IMR-90 (cell line): Measurements from ENCODE around the gene CSF2RB. TPM values are rescaled to one million over a fixed set of nuclear protein-coding genes. Genes with fewer than 3 reads are reported as not detected.

Experiments used
- ATAC-seq: fragments of 200-7000 bp; cut with Tn5 transposase; 2 replicates; pipeline ENCODE4 v1.9.1; 2020; ENCODE audit warnings: low read depth, mild to moderate bottlenecking, moderate library complexity
- BruUV-seq: library from RNA; stranded (reverse); fragments of 400-500 nt; replicated peaks from 2 replicates; lab custom pipeline; 2021; lab: Mats Ljungman, UMichigan
- CTCF ChIA-PET: fragments of 300-600 bp; formaldehyde crosslinking; extraction: SDS; loops from one replicate; lab custom pipeline; 2021; ENCODE audit warnings: antibody characterized with exemption; lab: Yijun Ruan, JAX
- POLR2A ChIA-PET: fragments of 300-600 bp; sonication (Branson Sonifier 250); formaldehyde crosslinking; loops from one replicate; lab custom pipeline; 2022; ENCODE audit warnings: antibody characterized with exemption; ENCODE audit not compliant: unreplicated experiment; lab: Charles Lee
- DNase-seq: peaks from one replicate; pipeline ENCODE4 v3.0.0; 2013
- H2AFZ ChIP-seq: replicated peaks from 2 replicates; pipeline ENCODE3; 2013; ENCODE audit warnings: low read length, mild to moderate bottlenecking; ENCODE audit not compliant: poor library complexity
- H2AK5ac ChIP-seq: 2 replicates; pipeline ENCODE4 v1.6.1; 2013; ENCODE audit warnings: low read depth, low read length, inconsistent platforms
- H2AK9ac ChIP-seq: replicated peaks from 2 replicates; pipeline ENCODE3; 2013; ENCODE audit warnings: mild to moderate bottlenecking, low read depth, low read length, moderate library complexity; ENCODE audit not compliant: poor library complexity
- H2BK120ac ChIP-seq: 2 replicates; pipeline ENCODE4 v1.6.1; 2013; ENCODE audit warnings: low read depth, low read length, inconsistent platforms
- H2BK15ac ChIP-seq: 3 replicates; pipeline ENCODE4 v1.6.1; 2013; ENCODE audit warnings: low read depth, low read length, inconsistent platforms
- H2BK20ac ChIP-seq: 2 replicates; pipeline ENCODE4 v1.6.1; 2013; ENCODE audit warnings: low read depth, mild to moderate bottlenecking, inconsistent platforms, low read length, moderate library complexity
- H2BK5ac ChIP-seq: 2 replicates; pipeline ENCODE4 v1.6.1; 2013; ENCODE audit warnings: mild to moderate bottlenecking, low read depth, low read length, inconsistent platforms; ENCODE audit not compliant: poor library complexity, severe bottlenecking
- H3K14ac ChIP-seq: replicated peaks from 2 replicates; pipeline ENCODE4 v1.6.1; 2013; ENCODE audit warnings: low read depth, low read length, inconsistent platforms
- H3K18ac ChIP-seq: 2 replicates; pipeline ENCODE4 v1.6.1; 2013; ENCODE audit warnings: low read depth, low read length, control low read depth
- H3K23ac ChIP-seq: 2 replicates; pipeline ENCODE4 v1.6.1; 2013; ENCODE audit warnings: low read depth, low read length, inconsistent platforms
- H3K27ac ChIP-seq: 2 replicates; pipeline ENCODE4 v1.5.1; 2013; ENCODE audit warnings: mild to moderate bottlenecking, control low read depth, low read length; ENCODE audit not compliant: insufficient read depth
- H3K27me3 ChIP-seq: 2 replicates; pipeline ENCODE4 v1.6.1; 2013; ENCODE audit warnings: low read length; ENCODE audit not compliant: control insufficient read depth, insufficient read depth
- H3K36me3 ChIP-seq: 2 replicates; pipeline ENCODE4 v1.6.1; 2013; ENCODE audit warnings: low read length, mixed read lengths; ENCODE audit not compliant: control insufficient read depth, insufficient read depth
- H3K4ac ChIP-seq: 2 replicates; pipeline ENCODE4 v1.6.1; 2013; ENCODE audit warnings: low read depth, low read length, inconsistent platforms
- H3K4me1 ChIP-seq: 2 replicates; pipeline ENCODE4 v1.6.1; 2013; ENCODE audit warnings: low read length, mixed read lengths; ENCODE audit not compliant: control insufficient read depth, insufficient read depth
- H3K4me2 ChIP-seq: 2 replicates; pipeline ENCODE4 v1.6.1; 2013; ENCODE audit warnings: low read depth, mild to moderate bottlenecking, control low read depth, low read length, moderate library complexity
- H3K4me3 ChIP-seq: 2 replicates; pipeline ENCODE4 v1.5.1; 2013; ENCODE audit warnings: low read depth, mild to moderate bottlenecking, control low read depth, low read length, moderate library complexity; ENCODE audit not compliant: insufficient read depth
- H3K56ac ChIP-seq: 2 replicates; pipeline ENCODE4 v1.6.1; 2013; ENCODE audit warnings: low read length, inconsistent platforms; ENCODE audit not compliant: insufficient read depth; ENCODE audit errors: extremely low read depth
- H3K79me1 ChIP-seq, 2 experiments: 2 replicates each; pipeline ENCODE4 v1.6.1; 2013; ENCODE audit warnings: low read length in 2 of 2, inconsistent platforms in 1 of 2, low read depth in 1 of 2
- H3K9ac ChIP-seq: 2 replicates; pipeline ENCODE4 v1.6.1; 2013; ENCODE audit warnings: low read depth, low read length, control low read depth
- H3K9me1 ChIP-seq: 2 replicates; pipeline ENCODE4 v1.6.1; 2013; ENCODE audit warnings: low read length, inconsistent platforms; ENCODE audit not compliant: insufficient read depth
- H3K9me3 ChIP-seq: 2 replicates; pipeline ENCODE4 v1.6.1; 2013; ENCODE audit warnings: low read length; ENCODE audit not compliant: control insufficient read depth, insufficient read depth
- H4K20me1 ChIP-seq: 2 replicates; pipeline ENCODE4 v1.6.1; 2013; ENCODE audit warnings: low read length, inconsistent platforms; ENCODE audit not compliant: insufficient read depth
- H4K5ac ChIP-seq: 2 replicates; pipeline ENCODE4 v1.6.1; 2013; ENCODE audit warnings: mild to moderate bottlenecking, low read depth, low read length, control low read depth
- H4K8ac ChIP-seq, 2 experiments: 2 replicates each; pipeline ENCODE4 v1.6.1; 2013; ENCODE audit warnings: low read depth in 2 of 2, low read length in 2 of 2, control low read depth in 1 of 2, inconsistent platforms in 1 of 2
- H4K91ac ChIP-seq: 2 replicates; pipeline ENCODE4 v1.6.1; 2013; ENCODE audit warnings: low read depth, low read length, inconsistent platforms; ENCODE audit not compliant: insufficient read depth
- BHLHE40 ChIP-seq: fragments of 150-350 bp; IDR thresholded peaks from 2 replicates; pipeline ENCODE4 v1.6.1; 2016; ENCODE audit warnings: mild to moderate bottlenecking, low read depth, low read length
- CEBPB ChIP-seq: IDR thresholded peaks from 2 replicates; pipeline ENCODE4 v1.6.1; 2012; ENCODE audit warnings: low read depth, low read length, improper control_type of control experiment
- CHD1 ChIP-seq: IDR thresholded peaks from 2 replicates; pipeline ENCODE4 v1.6.1; 2012; ENCODE audit warnings: low read depth, low read length, improper control_type of control experiment
- CTCF ChIP-seq: conservative IDR thresholded peaks from 2 replicates; pipeline ENCODE4 v1.5.1; 2012; ENCODE audit warnings: mild to moderate bottlenecking, low read depth, low read length, improper control_type of control experiment
- ELK1 ChIP-seq: fragments of 150-350 bp; IDR thresholded peaks from 2 replicates; pipeline ENCODE4 v1.6.1; 2016; ENCODE audit warnings: low read depth, mild to moderate bottlenecking, low read length, moderate library complexity, borderline replicate concordance
- FOS ChIP-seq: fragments of 150-350 bp; IDR thresholded peaks from 2 replicates; pipeline ENCODE4 v1.6.1; 2016; ENCODE audit warnings: low read depth, low read length
- MAFK ChIP-seq: IDR thresholded peaks from 2 replicates; pipeline ENCODE4 v1.6.1; 2012; ENCODE audit warnings: low read depth, low read length, improper control_type of control experiment
- MAZ ChIP-seq: IDR thresholded peaks from 2 replicates; pipeline ENCODE4 v1.6.1; 2012; ENCODE audit warnings: low read depth, mild to moderate bottlenecking, low read length, improper control_type of control experiment, moderate library complexity, borderline replicate concordance
- MXI1 ChIP-seq: IDR thresholded peaks from 2 replicates; pipeline ENCODE4 v1.6.1; 2012; ENCODE audit warnings: low read depth, mild to moderate bottlenecking, low read length, moderate library complexity, borderline replicate concordance
- NFE2L2 ChIP-seq: fragments of 150-350 bp; IDR thresholded peaks from 2 replicates; pipeline ENCODE4 v1.6.1; 2016; ENCODE audit warnings: low read depth, mild to moderate bottlenecking, low read length
- POLR2A ChIP-seq: IDR thresholded peaks from 2 replicates; pipeline ENCODE4 v1.6.1; 2012; ENCODE audit warnings: mild to moderate bottlenecking, low read depth, low read length
- RAD21 ChIP-seq: IDR thresholded peaks from 2 replicates; pipeline ENCODE4 v1.6.1; 2012; ENCODE audit warnings: low read length, improper control_type of control experiment
- RCOR1 ChIP-seq: IDR thresholded peaks from 2 replicates; pipeline ENCODE4 v1.6.1; 2012; ENCODE audit warnings: mild to moderate bottlenecking, low read length, improper control_type of control experiment; ENCODE audit not compliant: insufficient replicate concordance
- RFX5 ChIP-seq: IDR thresholded peaks from 2 replicates; pipeline ENCODE4 v1.8.0; 2012; ENCODE audit warnings: low read depth, mild to moderate bottlenecking, low read length, moderate library complexity
- SMC3 ChIP-seq: fragments of 150-350 bp; IDR thresholded peaks from 2 replicates; pipeline ENCODE4 v1.6.1; 2016; ENCODE audit warnings: low read depth, mild to moderate bottlenecking, antibody characterized with exemption, low read length, moderate library complexity
- USF2 ChIP-seq: fragments of 150-350 bp; IDR thresholded peaks from 2 replicates; pipeline ENCODE4 v1.6.1; 2017; ENCODE audit warnings: mild to moderate bottlenecking, antibody characterized with exemption, low read length, low read depth
- WGBS, 2 experiments: methylation state at CpG; one replicate each; pipeline versions ENCODE4 v1.1.5 to v1.1.7; 2013; ENCODE audit warnings: missing lambda C conversion rate in 2 of 2; ENCODE audit not compliant: insufficient read length in 1 of 2; ENCODE audit errors: extremely low coverage in 2 of 2; 5-methylcytosine and 5-hydroxymethylcytosine counted together
- dilution Hi-C: fragments of 300-500 bp; cut with HindIII; formaldehyde crosslinking; loops from one replicate; pipeline ENCODE4 v1.14.3; 2018; ENCODE audit warnings: low sequenced_read_pairs; ENCODE audit not compliant: unreplicated experiment
- in situ Hi-C: fragments of 300-500 bp; cut with MboI; formaldehyde crosslinking; loops from 3 replicates; pipeline ENCODE4 v1.14.3; 2019; ENCODE audit warnings: low sequenced_read_pairs, inconsistent platforms, mixed read lengths
- intact Hi-C: fragments of 100-400 bp; cut with micrococcal nuclease; formaldehyde crosslinking; loops from 2 replicates; pipeline ENCODE4 v1.10.0; 2022
- polyA plus RNA-seq, 3 experiments: library from polyadenylated mRNA; depleted of rRNA; stranded (reverse); fragments of >200 nt; gene quantifications; 2 replicates each; pipeline ENCODE4 v1.2.3, GENCODE V29; 2012; ENCODE audit warnings: low replicate concordance in 1 of 3
- total RNA-seq: library from RNA; depleted of rRNA; stranded (reverse); fragments of >200 nt; gene quantifications from 2 replicates; pipeline ENCODE4 v1.2.3, GENCODE V29; 2012

CSF2RB gene
- total and polyA plus RNA-seq, 2 of the 4 experiments (the other 2 are of a cell fraction), result not detected

GRCh38 chr22:36867695-36868094 is 45.7 kb upstream of the CSF2RB start:
- H2AK9ac ChIP-seq, result no peak overlapping the region
- H3K36me3 ChIP-seq, result no peaks in the 10 kb centered on the region
- no peak overlapping the region for H4K91ac ChIP-seq
- H2BK15ac ChIP-seq, result no peak overlapping the region
- H3K27ac ChIP-seq, result no peak overlapping the region
- no peak overlapping the region for H2BK120ac ChIP-seq
- no peak overlapping the region for H4K8ac ChIP-seq
- no peak for DNase-seq
- no peak overlapping the region for H3K4me3 ChIP-seq
- no peak overlapping the region for H3K4me2 ChIP-seq
- ATAC-seq, result no peak
- H3K79me1 ChIP-seq, result no peaks in the 10 kb centered on the region
- no peaks in the 10 kb centered on the region for H3K9me1 ChIP-seq
- dilution Hi-C loops (no loop called here), in situ Hi-C loops (no loop called here), intact Hi-C loops (no loop called here)
- H3K9me3 ChIP-seq, result no peaks in the 10 kb centered on the region
- no peak overlapping the region for H2BK5ac ChIP-seq
- H3K4ac ChIP-seq, result no peak overlapping the region
- no peak overlapping the region for H2AFZ ChIP-seq
- H2AK5ac ChIP-seq, result no peak overlapping the region
- no peak for TF ChIP-seq SMC3
- no peak for TF ChIP-seq FOS
- TF ChIP-seq MAFK, result no peak
- no peak for TF ChIP-seq POLR2A
- no peak for TF ChIP-seq CTCF
- no peak for TF ChIP-seq RFX5
- TF ChIP-seq ELK1, result no peak
- no peak for TF ChIP-seq BHLHE40
- no peak for TF ChIP-seq RAD21
- TF ChIP-seq USF2, result no peak
- TF ChIP-seq MAZ, result no peak
- TF ChIP-seq CHD1, result no peak
- TF ChIP-seq NFE2L2, result no peak
- no peak for TF ChIP-seq MXI1
- TF ChIP-seq RCOR1, result no peak
- no peak for TF ChIP-seq CEBPB
- ChIA-PET POLR2A (no interaction called here), CTCF (no interaction called here)
- no peak overlapping the region for H3K18ac ChIP-seq
- no peaks in the 10 kb centered on the region; the same call in none of the 2 replicates for H4K20me1 ChIP-seq
- H2BK20ac ChIP-seq, result no peak overlapping the region
- BruUV-seq, result no TSS peak
- H4K5ac ChIP-seq, result no peak overlapping the region
- H3K14ac ChIP-seq, result no peak overlapping the region
- peaks cover 17% of the 10 kb centered on the region for H3K27me3 ChIP-seq
- no peak overlapping the region for H3K56ac ChIP-seq
- WGBS, 2 experiments, result no CpG with 5 or more reads among the region's 5 CpGs
- H3K23ac ChIP-seq, result no peak overlapping the region
- no peaks in the 10 kb centered on the region for H3K4me1 ChIP-seq
- H3K9ac ChIP-seq, result no peak overlapping the region
